HG03432 (cell line): ENCODE data around the gene WNT9A.
"Not testable (repeated sequence)": the region's sequence is repeated elsewhere in the genome, so short reads cannot be mapped to it uniquely, and the experiment has no call there.

Experiments used
- ATAC-seq: cut with Tn5 transposase; IDR thresholded peaks from one replicate; pipeline ENCODE4 v1.9.1; 2021; ENCODE audit warnings: mild to moderate bottlenecking, moderate library complexity; ENCODE audit not compliant: unreplicated experiment

WNT9A gene

GRCh38 chr1:227913764-227914721 lies 33.7 kb downstream of the WNT9A start:
- ATAC-seq: no peak

- ATAC-seq: no peak
Observed at GRCh38 chr1:227913396-227913763, 34.4 kb downstream of the WNT9A start.

DNA sequence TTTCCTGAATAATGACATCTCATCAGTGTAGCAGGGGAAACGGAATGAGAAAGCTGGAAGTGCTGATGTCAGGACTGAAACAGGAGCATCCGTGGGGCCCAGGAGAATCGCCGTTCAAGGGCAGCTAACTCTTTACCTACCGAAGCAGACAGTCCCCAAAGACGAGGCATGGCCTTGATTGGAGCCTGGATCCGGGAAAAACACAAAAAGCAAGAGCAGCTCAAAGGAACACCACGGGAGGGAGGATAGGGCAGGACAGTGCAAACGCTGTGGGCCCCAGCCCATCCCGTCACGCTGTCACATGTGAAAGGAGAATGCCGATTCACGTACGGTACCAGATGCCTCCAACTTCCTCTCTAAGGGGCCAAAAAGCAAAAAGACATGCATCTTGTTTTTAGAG lies 34.9 kb downstream of the WNT9A start:
- no peak for ATAC-seq

DNA sequence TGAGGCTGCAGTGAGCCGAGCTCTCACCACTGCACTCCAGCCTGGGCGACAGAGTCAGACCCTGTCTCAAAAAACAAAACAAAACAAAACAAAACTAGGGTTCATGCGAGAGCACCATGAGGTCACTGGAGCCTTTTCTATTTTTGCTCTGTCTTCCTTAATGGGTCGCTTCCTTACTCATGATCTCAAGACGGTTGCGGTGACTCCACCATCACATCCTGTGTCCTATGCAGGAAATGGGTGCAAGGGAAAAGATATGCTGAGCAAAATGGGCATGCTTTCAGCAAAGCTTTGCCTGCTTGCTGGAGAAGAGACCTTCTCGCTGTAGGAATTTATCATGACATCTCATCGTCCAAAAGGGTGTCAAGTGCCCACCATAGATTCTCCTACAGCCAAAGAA lies 36.4 kb downstream of the WNT9A start:
- ATAC-seq: no peak

DNA sequence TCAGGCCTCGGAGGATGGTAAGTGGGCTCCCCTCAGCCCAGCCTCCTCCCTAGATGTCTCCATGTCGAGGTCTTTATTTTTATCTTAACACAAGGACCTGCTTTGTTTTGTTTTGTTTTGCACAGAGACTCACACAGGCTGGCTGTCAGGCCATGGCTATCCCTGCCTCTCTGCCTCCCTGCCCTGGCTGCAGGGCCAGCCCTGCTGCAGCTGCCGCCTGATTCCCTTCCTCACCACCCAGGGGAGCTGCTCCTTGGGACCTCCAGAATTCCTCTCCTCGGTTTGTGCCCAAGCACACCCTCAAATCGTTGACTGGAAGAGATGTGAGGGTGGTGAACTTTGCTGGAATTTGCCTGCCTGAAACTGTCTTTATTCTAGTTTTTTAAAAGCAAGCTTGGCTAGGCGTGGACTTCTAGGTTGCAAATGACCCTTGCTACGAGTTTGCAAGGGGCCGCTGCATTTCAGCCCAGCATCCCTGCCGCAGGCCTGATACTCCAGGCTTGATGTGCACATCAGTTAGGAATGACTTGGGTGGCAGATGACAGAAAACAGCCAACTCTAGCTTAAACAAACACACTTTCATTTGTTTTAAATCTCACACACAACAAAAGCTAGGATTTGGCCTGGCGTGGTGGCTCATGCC lies 37.1 kb downstream of the WNT9A start:
- ATAC-seq: no peak

- ATAC-seq: not testable (repeated sequence)
Observed at GRCh38 chr1:227909923-227910328, 37.8 kb downstream of the WNT9A start.

GRCh38 chr1:227909188-227909587 lies 38.5 kb downstream of the WNT9A start:
- ATAC-seq: no peak

DNA sequence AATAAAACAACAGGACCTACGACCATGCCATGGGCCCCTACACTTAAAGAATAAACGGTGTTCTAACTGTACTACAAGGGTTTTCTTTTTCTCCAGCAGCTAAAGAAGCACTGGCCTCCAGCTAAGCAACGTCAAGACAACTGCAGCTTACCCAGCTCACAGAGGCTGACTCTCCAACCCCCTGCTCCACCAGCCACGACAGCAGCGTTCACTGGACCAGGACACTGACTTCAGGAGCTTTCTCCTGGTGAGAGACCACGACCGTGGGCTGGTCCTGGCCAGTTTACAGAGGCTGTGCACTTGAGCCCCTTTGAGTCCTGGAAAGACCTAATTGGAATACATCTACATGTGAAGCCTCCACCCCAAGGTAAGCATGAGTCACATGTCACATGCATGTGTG lies 39.4 kb downstream of the WNT9A start:
- ATAC-seq: no peak

DNA sequence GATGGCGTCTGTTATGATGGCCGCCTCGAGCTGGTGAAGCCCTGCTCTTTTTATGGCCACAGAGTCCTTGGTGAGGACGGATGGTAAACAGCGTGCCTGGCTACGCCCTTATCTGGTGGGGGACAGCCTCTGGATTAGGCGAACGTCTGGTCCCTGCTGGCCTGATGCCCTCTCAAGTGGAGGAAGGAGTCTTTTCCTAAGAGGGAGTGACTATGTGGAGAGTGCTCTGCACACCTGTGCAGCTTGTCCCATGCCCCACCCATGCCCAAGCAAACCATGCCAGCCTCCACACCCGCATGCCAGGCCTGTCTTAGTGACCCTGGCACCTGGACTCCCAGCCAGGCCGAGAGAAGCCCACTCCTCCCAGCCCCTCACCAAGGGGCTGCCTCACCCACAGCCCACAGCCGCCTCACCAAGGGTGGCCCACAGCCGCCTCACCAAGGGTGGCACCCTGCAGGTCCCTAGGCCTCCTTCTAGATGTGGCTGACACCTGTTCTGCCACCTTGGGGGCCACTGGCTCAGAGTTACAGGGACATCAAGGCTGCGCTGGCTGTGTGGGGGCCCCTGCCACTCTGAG lies 40.2 kb downstream of the WNT9A start:
- no peak for ATAC-seq

- ATAC-seq: no peak
Observed at GRCh38 chr1:227906550-227907071, 41.1 kb downstream of the WNT9A start.

GRCh38 chr1:227905573-227906487 lies 41.9 kb downstream of the WNT9A start:
- no peak for ATAC-seq

GRCh38 chr1:227904541-227905335 lies 43.0 kb downstream of the WNT9A start:
- ATAC-seq: no peak

GRCh38 chr1:227903614-227904501 lies 43.9 kb downstream of the WNT9A start:
- ATAC-seq: no peak

- no peak for ATAC-seq
Observed at GRCh38 chr1:227903061-227903521, 44.6 kb downstream of the WNT9A start.

- no peak for ATAC-seq
Observed at GRCh38 chr1:227902641-227902990, 45.1 kb downstream of the WNT9A start.

DNA sequence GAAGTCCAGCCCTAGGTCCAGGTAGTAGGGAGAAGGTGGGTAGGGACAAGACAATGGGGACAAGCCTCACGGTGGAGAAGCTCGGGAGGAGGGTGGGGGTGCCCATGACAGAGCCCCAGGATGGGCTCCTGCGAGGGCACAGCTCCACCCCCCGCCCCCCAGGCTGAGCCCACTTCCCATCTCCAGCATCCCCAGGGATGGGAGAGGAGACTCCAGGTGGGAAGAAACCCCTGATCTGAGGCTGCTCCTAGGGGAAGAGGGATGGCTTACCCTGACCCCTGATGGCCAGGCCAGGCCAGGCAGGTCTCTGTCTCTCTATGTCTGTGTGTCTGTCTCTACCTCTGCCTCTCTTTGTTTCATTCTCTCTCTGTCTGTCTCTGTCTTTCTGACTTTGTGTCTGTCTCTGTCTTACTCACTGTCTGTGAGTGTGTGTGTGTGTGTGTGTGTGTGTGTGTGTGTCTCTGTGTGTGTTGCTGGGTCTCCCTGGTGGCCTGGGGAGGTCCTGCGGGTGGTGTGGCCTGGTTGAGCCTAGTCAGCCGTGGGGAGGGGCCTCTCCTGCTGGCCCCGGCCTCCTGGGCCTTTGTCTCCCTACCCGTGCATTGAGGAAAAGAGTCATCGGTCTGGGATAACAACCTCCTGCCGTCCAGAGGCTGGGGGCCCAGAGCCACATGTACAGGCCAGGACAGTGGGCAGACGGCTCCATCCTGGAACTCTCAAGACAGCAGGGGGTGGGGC lies 45.7 kb downstream of the WNT9A start:
- no peak for ATAC-seq

GRCh38 chr1:227901239-227901905 lies 46.4 kb downstream of the WNT9A start:
- ATAC-seq: no peak
